Measurements from ENCODE around the gene CPA4. TPM values are rescaled to one million over a fixed set of nuclear protein-coding genes. Genes with fewer than 3 reads are reported as not detected.

The CPA4 gene
- total RNA-seq, 2 donors from 2014 or later, result 0.23 TPM; not detected in 1

- intact Hi-C loops (cut with DNase I), result no loop called here
- Histone ChIP-seq H3K36me3 (no peaks in the 10 kb centered on the region), H3K4me3 (no peak overlapping the region), H3K27me3 (replicated peaks; ENCODE audit: insufficient read depth) (no peaks in the 10 kb centered on the region), H3K27ac (no peak overlapping the region), H3K9me3 (no peaks in the 10 kb centered on the region), H3K4me1 (replicated peaks) (no peaks in the 10 kb centered on the region)
- 80% methylated on average over 6 of the region's 6 CpGs for WGBS
- DNase-seq (ENCODE audit: low spot score), result no peak
- TF ChIP-seq CTCF (IDR thresholded peaks at IDR 0.05), result no peak
- no peak for TF ChIP-seq POLR2AphosphoS5 (IDR thresholded peaks at IDR 0.05)
- TF ChIP-seq POLR2A (IDR thresholded peaks at IDR 0.05), result no peak
Observed at GRCh38 chr7:130268463-130269317, 24.3 kb upstream of the CPA4 start.

DNA sequence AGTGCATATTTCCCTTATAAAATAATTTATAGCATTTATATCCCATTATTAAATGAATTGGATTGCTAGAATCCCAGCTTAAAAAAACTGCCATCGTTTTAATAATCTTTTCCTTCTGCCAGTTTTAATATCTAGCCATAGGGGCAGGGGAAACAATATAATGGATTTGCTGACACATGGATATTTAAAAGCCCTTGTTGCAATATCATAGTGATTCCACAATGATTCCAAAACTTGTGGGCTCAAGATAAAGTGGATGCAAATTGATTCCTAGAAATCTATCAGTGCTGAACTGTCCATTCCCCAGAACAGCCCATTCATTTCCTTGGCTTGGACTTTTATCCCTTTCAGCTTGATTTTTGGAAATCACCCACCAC, 23.7 kb upstream of the CPA4 start:
- TF ChIP-seq POLR2A (IDR thresholded peaks at IDR 0.05), result no peak
- intact Hi-C loops (cut with DNase I), result no loop called here
- WGBS, result 76% methylated on average over 1 of the region's 1 CpG

GRCh38 chr7:130270947-130271800, 21.8 kb upstream of the CPA4 start:
- WGBS, result 84% methylated on average over 12 of the region's 12 CpGs
- TF ChIP-seq POLR2A (IDR thresholded peaks at IDR 0.05) (no peak), CTCF (IDR thresholded peaks at IDR 0.05) (no peak), POLR2AphosphoS5 (IDR thresholded peaks at IDR 0.05) (no peak)
- DNase-seq (ENCODE audit: low spot score), result no peak
- no peak overlapping the region for H3K27ac ChIP-seq
- H3K4me3 ChIP-seq, result no peak overlapping the region
- H3K27me3 ChIP-seq (replicated peaks; ENCODE audit: insufficient read depth), result no peaks in the 10 kb centered on the region
- H3K4me1 ChIP-seq (replicated peaks), result no peaks in the 10 kb centered on the region
- H3K9me3 ChIP-seq, result no peaks in the 10 kb centered on the region
- H3K36me3 ChIP-seq, result no peaks in the 10 kb centered on the region
- intact Hi-C loops (cut with DNase I), result no loop called here

More for the DNA sequence above, 23.7 kb upstream of the CPA4 start:
- Histone ChIP-seq H3K36me3 (no peaks in the 10 kb centered on the region), H3K4me3 (no peak overlapping the region), H3K4me1 (replicated peaks) (no peaks in the 10 kb centered on the region), H3K9me3 (no peaks in the 10 kb centered on the region), H3K27me3 (replicated peaks; ENCODE audit: insufficient read depth) (no peaks in the 10 kb centered on the region), H3K27ac (no peak overlapping the region)
- no peak for DNase-seq (ENCODE audit: low spot score)

DNA sequence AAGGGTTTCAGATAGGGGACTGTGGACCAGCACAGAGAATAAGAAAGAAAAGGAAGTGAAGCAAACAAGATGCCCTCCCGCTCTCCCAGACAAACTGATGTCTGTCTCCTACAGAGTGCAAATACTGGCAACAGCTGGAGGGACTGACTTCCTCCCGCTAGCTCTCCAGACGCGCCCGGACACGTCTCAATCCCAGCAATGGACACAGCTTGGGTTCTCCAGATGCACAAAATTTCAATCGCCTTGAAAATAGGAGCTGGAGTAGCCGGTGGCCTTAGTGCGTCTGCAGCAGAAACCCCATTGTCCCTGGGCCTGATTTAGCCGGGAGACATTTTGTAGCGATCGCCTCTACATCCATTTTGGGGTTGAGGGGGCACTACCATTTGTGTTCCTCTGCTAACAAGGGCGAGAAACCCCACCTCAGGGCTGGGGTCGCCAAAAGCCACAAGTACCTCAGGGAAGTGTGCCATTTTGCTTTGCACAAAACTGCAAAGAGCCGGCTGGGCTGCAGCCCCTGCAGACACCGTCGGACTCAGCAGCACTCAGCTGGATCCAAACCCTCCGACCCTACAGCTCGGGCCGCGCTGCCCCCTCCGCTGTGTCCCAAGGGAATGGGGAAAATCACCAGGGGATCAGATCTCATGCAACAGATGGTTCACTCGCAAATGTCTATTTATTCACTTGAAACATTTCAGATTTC, 20.4 kb upstream of the CPA4 start:
- peak overlapping the region in 1 of 2 donors; percentile 14 for H3K4me3 ChIP-seq
- 30% methylated on average over 23 of the region's 23 CpGs for WGBS
- no peaks in the 10 kb centered on the region for H3K4me1 ChIP-seq (replicated peaks)
- H3K36me3 ChIP-seq, result no peaks in the 10 kb centered on the region
- intact Hi-C loops (cut with DNase I), result no loop called here
- H3K9me3 ChIP-seq, result no peaks in the 10 kb centered on the region
- peak overlapping the region; percentile 43 to 48 for H3K27ac ChIP-seq
- H3K27me3 ChIP-seq (replicated peaks; ENCODE audit: insufficient read depth), result no peaks in the 10 kb centered on the region
- DNase-seq (ENCODE audit: low spot score), result peak; percentile 30
- no peak for TF ChIP-seq POLR2A (IDR thresholded peaks at IDR 0.05)
- no peak for TF ChIP-seq POLR2AphosphoS5 (IDR thresholded peaks at IDR 0.05)
- no peak for TF ChIP-seq CTCF (IDR thresholded peaks at IDR 0.05)
